GM12874 (cell line): ENCODE data around the gene GFPT1.

ENCODE experiments used
- CTCF ChIP-seq: IDR thresholded peaks from 2 replicates; pipeline ENCODE4 v1.5.1; 2011; ENCODE audit warnings: low read depth, mild to moderate bottlenecking, control low read depth, low read length, moderate library complexity; ENCODE audit not compliant: insufficient read depth

Gene GFPT1

GRCh38 chr2:69280796-69281412 lies 106.1 kb downstream of the GFPT1 start:
- TF ChIP-seq CTCF, result no peak

GRCh38 chr2:69279931-69280681 lies 106.9 kb downstream of the GFPT1 start:
- no peak for TF ChIP-seq CTCF

- TF ChIP-seq CTCF, result no peak
Observed at GRCh38 chr2:69279211-69279610, 107.8 kb downstream of the GFPT1 start.

- TF ChIP-seq CTCF, result no peak
Observed at GRCh38 chr2:69278366-69278765, 108.7 kb downstream of the GFPT1 start.

- no peak for TF ChIP-seq CTCF
Observed at GRCh38 chr2:69275490-69275889, 111.5 kb downstream of the GFPT1 start.

- TF ChIP-seq CTCF, result no peak
Observed at GRCh38 chr2:69272803-69273471, 114.1 kb downstream of the GFPT1 start.

- no peak for TF ChIP-seq CTCF
Observed at GRCh38 chr2:69271831-69272257, 115.2 kb downstream of the GFPT1 start.
